CD4-positive, alpha-beta T cell treated with Interleukin-17A for 1 hour (primary cell): ENCODE measurements around the gene TRABD.

Experiments
- DNase-seq: peaks from one replicate; pipeline ENCODE4 v3.0.0-alpha.2; 2020

TRABD gene

DNA sequence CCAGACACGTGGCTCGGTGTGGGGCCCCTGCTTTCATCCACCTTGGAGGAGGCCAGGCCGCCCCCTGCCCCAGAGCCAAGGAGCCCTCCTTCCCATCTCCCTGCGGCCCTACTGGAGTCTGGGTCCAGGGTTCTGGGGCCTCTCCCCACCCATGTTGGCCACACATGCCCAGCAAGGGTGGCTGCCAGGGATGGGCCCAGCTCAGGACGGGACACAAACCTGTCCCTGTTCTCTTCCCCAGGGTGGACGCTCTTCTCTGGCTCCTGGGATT lies 10.6 kb upstream of the TRABD start:
- DNase-seq, result no peak

DNA sequence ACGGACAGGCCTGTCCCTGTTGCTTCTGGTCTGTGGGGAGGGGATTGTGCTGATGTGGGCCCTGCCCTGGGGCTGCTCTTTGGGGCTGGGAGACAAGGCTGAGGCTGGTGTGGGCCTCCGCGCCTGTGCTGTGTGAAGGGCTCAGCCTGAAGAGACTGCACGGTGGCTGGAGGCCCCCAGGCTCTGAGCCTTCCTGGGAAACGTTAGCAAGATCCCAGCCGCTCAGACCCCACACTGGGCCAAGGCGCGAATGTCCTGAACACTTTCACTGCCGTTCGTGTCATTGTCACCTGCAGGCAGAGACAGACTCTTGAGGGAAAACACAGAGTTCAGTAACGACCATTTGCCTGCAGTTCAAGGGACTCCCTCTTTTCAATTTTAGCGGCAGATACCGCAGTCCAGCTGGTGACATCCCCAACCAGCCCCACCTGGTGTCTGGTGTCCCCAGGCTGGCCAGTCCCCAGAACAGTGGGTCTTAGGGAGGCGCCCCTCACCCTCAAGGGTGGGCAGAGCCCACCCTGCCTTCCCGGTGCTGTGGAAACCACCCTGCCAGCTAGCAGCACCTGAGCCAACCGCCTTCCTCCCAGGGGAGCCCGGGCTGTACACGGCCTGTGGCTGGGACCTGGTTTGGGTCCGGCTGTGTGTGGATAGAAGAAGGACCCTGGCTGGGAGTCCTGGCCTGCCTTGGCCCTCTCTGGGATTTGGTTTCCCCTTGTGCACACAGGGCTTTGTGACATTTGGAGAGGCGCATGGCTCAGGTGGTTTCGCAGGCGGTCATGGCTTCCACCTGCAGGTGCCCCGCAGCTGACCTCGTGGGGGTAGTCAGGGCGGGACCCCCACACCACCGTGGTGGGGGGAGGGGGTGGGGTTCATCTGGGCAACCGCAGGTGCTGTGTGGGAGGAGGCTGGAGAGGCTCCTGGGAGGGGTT lies 9.5 kb upstream of the TRABD start:
- no peak for DNase-seq

DNA sequence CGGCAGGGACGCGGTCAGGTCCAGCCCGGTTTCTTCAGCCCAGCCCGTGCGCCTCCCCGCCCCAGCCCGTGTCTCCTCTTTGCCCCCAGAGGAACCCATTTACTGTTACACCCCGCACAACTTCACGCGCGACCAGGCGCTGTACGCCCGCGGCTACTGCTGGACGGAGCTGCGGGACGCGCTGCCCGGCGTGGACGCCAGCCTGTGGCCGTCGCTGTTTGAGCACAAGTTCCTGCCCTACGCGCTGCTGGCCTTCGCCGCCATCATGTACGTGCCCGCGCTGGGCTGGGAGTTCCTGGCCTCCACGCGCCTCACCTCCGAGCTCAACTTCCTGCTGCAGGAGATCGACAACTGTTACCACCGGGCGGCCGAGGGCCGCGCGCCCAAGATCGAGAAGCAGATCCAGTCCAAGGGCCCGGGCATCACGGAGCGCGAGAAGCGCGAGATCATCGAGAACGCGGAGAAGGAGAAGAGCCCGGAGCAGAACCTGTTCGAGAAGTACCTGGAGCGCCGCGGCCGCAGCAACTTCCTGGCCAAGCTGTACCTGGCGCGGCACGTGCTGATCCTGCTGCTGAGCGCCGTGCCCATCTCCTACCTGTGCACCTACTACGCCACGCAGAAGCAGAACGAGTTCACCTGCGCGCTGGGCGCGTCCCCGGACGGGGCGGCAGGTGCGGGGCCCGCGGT lies 8.7 kb upstream of the TRABD start:
- no peak for DNase-seq

DNA sequence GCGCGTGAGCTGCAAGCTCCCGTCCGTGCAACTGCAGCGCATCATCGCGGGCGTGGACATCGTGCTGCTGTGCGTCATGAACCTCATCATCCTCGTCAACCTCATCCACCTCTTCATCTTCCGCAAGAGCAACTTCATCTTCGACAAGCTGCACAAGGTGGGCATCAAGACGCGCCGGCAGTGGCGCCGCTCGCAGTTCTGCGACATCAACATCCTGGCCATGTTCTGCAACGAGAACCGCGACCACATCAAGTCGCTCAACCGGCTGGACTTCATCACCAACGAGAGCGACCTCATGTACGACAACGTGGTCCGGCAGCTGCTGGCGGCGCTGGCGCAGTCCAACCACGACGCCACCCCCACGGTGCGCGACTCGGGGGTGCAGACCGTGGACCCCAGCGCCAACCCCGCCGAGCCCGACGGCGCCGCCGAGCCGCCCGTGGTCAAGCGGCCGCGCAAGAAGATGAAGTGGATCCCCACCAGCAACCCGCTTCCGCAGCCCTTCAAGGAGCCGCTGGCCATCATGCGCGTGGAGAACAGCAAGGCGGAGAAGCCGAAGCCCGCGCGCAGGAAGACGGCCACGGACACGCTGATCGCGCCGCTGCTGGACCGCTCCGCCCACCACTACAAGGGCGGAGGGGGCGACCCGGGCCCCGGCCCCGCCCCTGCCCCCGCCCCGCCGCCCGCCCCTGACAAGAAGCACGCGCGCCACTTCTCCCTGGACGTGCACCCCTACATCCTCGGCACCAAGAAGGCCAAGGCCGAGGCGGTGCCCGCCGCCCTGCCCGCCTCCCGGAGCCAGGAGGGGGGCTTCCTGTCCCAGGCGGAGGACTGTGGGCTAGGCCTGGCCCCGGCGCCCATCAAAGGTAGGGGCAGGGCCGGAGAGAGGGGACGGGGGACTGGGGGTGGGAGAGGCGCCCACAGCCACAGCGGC lies 7.9 kb upstream of the TRABD start:
- DNase-seq, result no peak

DNA sequence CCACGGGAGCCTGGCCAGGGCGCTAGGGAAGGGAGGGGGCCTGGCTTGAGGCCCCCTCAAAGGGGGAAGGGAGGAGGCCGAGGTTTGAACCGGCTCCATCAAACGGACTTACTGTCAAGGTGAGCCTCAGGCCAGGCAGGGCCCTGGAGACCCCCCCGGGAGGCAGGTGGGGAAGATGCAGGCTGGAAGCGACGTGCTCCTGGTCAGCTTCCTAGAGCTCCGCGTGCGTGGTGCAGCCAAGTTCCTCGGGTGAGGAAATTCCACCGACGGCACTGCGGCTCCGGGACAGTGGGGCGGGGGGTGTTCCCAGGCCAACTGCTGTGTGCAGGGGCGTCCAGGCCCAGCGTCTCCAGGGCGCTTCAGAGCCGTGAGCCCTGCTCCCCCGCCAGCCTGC lies 7.2 kb upstream of the TRABD start:
- no peak for DNase-seq

DNA sequence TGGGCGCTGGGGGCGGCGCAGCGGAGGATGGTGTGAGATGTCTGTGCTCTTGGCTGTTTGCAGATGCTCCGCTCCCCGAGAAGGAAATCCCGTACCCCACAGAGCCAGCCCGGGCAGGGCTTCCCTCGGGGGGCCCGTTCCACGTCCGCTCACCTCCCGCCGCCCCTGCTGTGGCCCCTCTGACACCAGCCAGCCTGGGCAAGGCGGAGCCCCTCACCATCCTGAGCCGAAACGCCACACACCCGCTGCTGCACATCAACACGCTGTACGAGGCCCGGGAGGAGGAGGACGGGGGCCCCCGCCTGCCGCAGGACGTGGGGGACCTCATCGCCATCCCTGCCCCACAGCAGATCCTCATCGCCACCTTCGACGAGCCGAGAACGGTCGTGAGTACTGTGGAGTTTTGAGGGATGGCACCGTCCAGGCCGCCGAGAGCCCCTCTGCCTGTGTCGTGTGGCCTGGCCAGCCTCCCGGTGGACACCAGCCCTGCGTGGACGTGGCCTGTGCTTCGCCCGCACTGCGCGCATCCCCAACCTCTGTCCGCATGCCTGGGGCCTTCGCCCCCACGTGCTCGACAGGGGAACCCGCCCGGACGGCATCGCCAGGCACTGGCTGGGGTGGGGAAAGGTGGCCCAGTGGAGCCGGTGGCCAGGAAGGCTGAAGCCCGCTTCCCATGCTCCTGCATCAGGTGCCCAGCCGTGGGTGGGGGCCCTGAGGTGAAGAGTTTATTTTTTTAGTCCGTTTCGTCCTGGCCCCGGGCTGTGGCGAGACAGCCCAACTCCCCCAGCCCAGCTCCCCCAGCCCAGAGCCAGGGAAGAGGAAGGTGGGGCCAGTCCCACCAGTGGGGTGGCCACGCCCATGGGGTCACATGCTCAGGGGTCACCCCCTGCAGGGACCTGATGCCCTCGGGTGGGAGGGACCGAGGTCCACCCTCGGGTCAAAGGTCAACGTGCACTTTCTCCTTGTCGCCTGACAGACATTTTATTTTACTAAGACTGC lies 6.5 kb upstream of the TRABD start:
- no peak for DNase-seq

DNA sequence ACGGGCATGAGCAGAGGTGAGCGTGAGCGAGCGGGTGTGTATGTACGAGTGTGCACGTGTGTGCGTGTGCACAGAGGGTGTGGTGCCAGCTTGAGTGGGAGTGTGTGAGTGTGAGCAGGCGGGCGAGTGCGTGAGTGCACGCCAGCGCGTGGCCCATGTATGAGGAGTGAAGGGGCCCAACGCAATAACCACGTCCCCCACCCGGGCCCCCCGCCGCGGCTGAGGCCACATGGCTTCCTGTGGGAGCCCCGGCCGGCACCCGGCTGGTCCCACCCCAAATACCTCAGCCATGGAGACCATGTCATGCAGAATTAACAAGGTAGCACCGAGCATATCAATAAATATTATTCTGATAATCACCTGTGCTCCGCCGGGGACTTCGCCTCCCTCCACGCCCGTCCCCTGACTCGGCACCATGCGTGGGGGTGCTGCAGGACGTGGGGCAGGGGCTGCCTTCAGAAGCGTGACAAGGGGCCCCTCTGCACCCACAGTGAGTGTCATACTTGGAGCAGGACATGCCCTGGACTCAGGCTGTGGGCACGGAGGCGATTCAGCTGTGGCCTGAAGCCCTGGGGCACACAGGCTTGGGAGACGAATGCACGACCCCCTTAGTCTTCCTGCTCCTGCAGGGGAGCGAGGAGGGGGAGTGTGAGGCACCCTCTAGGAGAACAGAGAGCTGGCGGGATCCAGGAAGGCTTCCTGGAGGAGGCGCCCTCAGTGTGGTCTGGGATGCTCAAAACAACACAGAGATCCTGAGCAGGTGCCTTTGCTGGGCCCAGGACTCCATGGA lies 5.6 kb upstream of the TRABD start:
- DNase-seq, result no peak

DNA sequence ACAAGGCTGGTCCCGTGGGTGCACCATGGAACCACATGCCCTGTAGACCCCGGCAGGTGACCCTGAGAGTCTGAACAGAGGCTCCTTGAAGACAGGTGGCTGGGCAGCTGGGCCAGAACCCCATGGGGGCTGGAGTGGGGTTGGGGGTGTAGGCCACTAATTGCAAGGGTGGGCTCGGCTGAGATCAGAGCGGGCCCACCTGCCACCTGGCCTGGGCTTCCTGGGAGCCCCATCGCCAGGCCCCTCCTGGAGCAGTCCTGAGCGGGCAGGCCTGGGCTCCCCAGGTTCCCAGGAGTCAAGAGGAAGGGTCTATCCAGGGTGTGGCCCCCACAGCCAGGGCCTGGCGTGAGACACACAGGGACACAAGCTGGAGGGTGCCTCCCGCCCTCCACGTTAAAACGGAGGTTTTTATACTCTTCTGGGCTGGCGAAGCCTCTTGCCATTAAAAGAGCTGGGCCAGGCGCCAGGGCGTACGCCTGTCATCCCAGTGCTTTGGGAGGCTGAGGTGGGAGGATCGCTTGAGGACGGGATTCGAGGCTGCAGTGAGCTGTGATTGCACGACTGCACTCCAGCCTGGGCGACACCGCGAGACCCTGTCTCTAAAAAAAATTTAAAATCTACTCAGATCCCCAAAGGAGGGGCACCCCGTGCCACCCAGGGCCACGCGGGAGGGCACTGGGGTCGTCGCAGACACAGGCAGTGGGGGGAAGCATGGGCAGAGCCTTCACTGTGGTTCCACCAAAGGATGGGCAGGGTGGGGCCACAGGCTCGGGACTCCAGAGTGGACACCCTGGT lies 4.8 kb upstream of the TRABD start:
- no peak for DNase-seq

DNA sequence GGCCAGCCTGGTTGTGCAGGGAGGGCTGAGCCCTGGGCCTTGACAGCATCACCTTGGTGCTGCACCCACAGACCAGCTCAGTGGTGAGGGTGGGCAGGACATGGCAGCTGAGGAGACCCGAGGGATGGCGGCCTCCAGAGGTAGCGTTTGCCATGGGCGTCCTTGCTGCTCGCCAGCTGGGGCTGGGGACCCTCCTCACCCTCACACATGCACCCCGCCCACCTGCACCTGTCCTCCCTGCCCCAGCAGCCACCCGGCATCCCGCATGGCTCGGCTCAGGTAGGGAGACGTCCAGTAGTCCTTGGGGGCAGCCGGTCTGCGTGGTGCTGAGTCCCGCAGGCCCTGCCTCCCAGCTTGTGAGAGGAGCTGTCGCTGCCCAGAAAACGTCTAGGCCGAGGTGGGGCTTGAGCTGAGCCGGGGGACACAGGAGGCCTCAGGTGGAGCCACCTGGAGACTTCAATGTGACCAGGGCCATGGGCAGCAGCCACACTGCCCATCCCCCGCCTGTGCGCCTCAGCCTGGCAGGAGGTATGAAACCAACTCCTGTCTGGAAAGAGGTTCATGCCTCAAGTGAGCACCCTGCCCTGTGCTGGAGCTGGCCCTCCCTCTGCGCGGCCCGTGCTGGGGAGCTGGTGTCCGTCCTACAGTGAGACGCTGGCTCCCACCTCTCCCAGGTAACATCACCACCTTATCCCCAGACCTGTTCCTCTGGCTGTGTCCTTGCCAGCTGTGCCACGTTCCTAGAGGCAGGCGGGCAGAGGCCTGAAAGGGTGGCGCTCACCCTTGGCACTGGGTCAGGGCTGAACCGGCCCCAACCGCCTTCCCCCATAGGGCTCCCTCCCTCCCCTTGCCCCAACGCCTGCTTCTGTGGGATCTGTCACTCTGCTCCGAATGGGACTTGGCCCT lies 3.3 kb upstream of the TRABD start:
- no peak for DNase-seq

DNA sequence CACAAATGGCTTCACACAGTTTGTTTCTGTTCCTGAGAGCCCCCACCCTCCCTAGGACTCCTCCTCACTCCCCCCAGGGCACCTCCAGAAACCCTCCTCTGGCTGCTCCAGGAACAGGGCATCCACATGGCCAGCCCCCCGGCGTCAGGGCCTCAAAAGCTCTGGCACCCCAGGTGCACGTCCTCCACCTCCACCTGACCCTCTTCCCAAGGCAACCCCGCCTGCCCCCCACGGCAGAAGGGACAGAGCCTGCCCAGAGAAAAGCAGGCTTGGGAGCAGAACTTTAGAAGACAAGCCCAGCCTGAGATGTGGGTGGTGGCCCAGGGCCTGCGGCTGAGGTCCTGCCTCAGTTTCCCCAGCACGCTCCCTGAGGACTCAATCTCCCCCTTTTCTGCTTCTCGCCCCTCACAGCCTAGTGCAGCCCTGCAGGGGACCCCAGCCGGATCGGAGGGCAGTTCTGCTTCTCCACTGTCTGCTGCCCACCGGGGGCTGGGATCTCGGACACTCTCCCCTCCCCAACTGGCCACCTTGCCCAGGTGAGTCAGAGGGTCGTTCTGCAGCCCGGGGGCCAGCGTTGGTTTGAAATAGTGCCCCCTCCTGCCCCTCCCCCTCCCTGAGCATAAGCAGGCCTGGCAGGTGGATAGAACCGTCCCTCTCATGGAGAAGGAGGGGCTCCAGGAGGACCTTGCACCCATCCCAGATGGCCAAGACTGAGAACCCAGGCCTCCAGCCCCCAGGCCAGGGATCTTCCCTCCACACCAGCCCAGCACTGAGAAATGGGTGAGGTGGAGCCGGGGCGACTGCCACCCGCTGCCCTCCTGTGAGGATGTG lies 2.4 kb upstream of the TRABD start:
- DNase-seq, result no peak

DNA sequence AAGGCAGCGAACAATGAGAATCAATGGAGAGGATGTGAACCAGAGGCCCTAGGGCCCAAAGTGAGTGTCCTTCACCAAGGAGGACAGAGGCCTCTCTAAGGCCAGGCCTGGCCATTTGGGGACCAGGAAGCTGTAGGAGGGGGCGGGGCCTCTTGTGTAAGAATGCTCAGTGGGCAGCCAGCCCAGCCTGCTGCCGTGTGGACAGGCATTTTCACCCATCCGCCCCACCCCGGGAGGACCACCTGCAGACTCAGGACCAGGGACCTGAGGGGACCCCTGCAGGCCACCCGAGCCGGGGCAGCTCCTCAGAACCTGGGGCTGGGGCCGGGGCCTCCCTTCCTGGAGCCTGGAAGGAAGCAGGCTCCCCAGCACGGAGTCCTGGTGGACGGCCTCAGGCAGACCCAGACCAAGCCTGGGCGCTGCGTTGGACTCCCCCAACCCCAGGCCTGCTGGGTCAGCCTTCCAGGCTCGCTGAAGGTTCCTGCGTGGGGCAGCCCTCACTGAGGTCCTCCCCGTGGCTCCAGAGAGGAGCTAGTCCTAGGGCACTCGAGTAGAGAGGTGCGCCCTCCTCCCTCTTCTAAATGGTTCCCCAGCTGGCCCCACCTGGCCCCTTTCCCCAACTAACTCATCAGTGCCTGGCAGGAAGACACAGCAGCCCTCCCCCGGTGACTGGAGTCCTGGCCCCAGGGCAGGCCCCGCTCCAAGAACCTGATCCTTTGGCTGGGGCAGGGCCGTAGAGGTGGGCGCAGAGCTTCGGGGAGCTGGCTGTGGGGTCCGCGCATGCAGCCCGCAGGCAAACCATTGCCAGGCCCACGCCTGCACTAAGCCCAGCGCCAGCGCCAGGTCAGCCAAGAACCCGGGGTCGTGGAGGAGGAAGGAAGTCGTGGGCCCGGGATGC lies 1.5 kb upstream of the TRABD start:
- no peak for DNase-seq

DNA sequence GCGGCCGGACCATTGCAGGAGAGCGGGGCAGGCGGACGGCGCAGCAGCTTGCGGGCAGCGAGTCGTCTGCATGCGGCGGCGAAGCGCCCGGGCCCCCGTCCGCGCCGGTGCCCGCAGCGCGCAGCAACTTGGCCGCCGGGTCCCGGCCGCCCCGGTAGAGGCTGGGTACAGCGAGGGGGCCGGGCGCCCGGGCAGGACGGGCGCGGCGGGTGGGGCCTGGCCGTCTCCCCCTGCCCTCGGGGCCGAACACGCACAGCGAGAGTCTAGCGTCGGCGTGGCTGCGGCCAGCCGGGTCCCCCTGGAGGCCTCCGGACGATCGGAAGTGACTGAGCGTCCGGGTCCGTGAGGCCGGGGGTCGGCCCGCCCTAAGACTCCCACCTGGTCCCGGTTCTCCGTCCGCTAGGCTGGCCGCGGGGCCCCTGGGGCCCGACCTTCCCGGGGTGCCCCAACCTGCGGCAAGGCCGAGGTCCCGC lies 775 bp upstream of the TRABD start:
- DNase-seq, result no peak

DNA sequence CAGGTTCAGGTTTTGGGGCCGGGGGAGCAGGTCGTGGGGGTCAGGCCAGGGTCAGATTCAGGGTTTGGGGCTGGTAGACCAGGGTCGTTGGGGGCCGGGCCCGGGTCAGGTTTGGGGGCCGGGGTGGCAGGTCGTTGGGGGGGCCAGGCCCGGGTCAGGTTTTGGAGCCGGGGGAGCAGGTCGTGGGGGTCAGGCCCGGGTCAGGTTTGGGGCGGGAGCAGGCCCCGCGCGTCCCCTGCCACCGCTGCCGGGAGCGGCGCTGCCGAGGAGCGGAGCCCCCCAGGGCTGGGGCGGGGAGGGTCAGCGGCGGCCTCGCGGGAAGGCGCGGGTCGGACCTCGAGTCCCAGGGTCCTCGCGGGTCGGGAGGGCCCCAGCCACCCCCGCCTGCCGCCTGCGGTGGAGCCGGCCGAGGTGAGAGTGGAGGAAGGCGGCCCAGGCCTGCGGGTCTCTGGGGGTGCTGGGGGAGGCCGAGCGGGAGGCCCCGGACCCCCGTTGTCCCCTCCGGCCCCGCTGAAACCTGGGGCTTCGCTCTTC lies 535 bp downstream of the TRABD start:
- DNase-seq, result no peak

DNA sequence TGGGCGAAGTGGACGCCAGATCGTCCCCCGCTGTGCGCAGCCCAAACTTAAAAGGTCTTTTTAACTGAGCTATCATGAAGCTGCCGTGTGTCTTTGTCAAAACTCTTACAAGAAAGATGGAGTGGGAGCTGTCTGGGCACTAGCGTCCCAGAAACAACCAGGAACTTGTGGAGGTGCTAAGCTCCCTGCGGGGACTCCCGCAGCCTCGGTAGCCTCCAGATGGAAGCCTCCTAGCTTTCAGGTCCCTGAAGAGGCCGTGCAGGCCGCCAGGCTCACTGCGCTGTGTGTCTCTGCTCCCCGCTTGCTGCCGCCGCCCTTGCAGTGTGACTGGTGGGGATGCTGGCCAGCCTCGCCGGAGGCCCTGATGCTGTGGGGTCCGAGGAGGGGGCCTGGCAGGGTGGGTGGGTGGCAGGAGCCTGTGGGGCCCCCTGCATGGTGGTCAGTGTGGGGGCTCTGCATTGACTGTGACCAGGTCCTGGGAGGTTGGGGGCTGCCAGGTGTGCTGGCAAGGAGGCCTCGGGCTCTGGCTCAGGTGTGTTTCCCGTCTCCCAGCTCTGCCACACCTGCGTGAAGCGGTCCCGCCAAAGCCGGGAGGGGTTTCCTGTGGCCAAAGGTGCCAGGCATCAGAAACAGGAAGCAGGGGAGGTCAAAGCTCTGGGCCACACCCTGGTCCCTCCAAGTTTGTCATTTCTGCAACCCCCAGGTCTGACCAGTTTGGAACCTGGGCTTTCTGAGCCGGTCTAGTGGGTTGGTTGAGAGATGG lies 1.2 kb downstream of the TRABD start:
- DNase-seq, result peak; percentile 45

DNA sequence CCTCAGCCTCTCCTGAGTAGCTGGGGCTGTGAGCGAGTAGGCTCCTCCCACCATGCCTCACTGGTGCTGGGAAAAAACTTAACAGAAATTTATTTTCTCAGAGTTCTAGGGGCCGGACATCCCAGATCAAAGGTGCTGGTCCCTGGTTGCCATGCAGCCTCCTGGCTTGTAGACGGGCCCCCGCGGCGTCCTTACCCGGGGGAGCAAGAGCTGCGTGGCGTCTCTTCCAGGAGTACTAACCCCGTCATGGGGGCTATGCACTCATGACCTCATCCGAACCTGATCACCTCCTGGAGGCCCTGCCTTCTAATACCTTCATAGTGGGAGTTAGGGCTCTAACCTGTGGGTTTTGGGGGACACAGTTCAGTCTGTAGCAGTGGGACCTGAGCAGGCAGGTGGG lies 2.6 kb downstream of the TRABD start:
- DNase-seq, result no peak

DNA sequence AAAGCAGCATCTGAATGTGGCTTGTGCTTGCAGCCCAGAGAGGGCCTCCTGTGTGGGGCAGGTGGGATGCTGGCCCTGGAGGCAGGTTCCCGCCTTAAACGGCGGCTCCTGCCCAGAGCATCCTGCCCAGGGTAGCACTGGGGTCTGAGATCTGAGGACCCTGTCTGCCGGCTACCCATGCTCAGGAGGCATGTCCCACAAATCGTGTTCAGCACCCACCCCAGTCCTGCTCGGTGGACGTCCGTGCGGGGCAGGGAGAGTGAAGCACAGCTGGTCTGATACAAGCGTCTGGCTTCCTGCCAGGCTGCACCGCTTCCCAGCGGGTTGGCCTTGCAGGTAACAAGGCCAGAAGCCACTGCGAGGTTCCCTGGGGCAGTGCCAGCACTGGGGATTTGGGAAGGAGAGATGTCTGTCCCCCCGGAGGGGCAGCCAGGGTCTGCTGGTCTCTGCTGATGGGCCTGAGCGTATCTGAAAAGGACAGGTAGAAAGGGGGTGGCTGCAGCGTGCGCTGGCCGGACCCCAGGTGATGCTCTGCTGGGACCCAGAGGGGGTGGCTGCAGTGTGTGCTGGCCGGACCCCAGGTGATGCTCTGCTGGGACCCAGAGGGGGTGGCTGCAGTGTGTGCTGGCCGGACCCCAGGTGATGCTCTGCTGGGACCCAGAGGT lies 3.6 kb downstream of the TRABD start:
- DNase-seq, result no peak
